ENCODE results near the gene ANKRD11.

Gene ANKRD11

GRCh38 chr16:89506113-89506504, 15.7 kb upstream of the ANKRD11 start:
- DNase-seq: no peak

- peak; percentile 67 for DNase-seq
Measured at GRCh38 chr16:89505204-89506112, 15.1 kb upstream of the ANKRD11 start.

GRCh38 chr16:89504091-89504490, 13.7 kb upstream of the ANKRD11 start:
- DNase-seq: no peak

- peak; percentile 15 for DNase-seq
Measured at GRCh38 chr16:89502081-89502843, 11.9 kb upstream of the ANKRD11 start.

- DNase-seq: no peak
Measured at GRCh38 chr16:89499767-89500166, 9.4 kb upstream of the ANKRD11 start.

GRCh38 chr16:89498839-89499238, 8.5 kb upstream of the ANKRD11 start:
- DNase-seq: no peak

GRCh38 chr16:89495121-89495520, 4.8 kb upstream of the ANKRD11 start:
- no peak for DNase-seq

GRCh38 chr16:89493776-89494175, 3.4 kb upstream of the ANKRD11 start:
- no peak for DNase-seq

GRCh38 chr16:89491974-89492687, 1.8 kb upstream of the ANKRD11 start:
- DNase-seq: no peak

GRCh38 chr16:89491238-89491869, 993 bp upstream of the ANKRD11 start:
- peak; percentile 18 for DNase-seq

- DNase-seq: no peak
Measured at GRCh38 chr16:89489898-89490438, 393 bp downstream of the ANKRD11 start.

GRCh38 chr16:89489040-89489897, 1.1 kb downstream of the ANKRD11 start:
- DNase-seq: peak; percentile 82

- DNase-seq: no peak
Measured at GRCh38 chr16:89485701-89486246, 4.6 kb downstream of the ANKRD11 start.

- DNase-seq: no peak
Measured at GRCh38 chr16:89484923-89485679, 5.3 kb downstream of the ANKRD11 start.

- DNase-seq: no peak
Measured at GRCh38 chr16:89484041-89484501, 6.3 kb downstream of the ANKRD11 start.

- no peak for DNase-seq
Measured at GRCh38 chr16:89482817-89483205, 7.5 kb downstream of the ANKRD11 start.

- no peak for DNase-seq
Measured at GRCh38 chr16:89482150-89482816, 8.1 kb downstream of the ANKRD11 start.

GRCh38 chr16:89481356-89481955, 8.9 kb downstream of the ANKRD11 start:
- peak; percentile 6 for DNase-seq

GRCh38 chr16:89478576-89479221, 11.7 kb downstream of the ANKRD11 start:
- DNase-seq: no peak

All from NCI-H69 (cell line).